GM21786 (cell line): ENCODE results near the gene PDE4D.

Experiments
- ATAC-seq: cut with Tn5 transposase; IDR thresholded peaks from one replicate; pipeline ENCODE4 v1.9.1; 2021; ENCODE audit not compliant: unreplicated experiment

PDE4D gene

DNA sequence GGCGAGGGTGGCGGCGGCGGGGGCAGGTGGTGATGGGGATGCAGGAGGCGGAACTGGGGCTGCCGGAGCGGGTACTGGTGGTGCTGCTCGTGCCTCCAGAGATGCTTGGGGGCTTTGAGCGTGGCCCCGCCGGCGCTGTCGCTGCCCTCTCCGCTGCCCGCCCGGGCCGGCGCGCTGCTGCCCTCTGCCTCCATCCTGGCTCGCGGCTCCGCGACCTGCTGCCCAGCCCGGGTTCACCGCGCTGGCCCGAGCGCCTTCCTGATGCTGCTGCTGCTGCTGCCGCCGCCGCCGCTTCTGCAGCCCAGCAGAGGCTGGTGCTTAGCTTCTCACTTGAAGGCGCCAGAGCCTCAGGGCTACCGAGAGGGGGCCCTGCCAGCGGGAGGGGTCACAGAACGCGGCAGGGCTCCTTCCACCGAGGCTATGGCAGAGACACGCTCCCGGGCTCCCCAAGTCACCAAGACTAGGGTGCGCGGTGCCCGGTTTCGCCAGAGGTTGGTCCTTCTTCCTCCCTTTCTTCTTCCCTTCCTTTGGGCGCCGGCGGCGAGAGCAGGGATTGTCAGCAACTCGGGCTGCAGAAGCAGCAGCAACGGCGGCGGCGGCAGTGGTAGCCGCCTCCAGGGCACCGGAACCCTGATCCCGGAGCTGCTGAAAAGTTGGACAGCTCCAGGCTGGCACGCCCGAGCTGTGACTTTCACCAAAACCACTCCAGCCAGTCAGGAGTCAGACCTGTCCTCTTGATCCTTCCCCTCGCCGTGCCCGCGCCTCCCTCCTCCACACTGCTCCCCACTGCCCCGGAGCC is at the start of gene PDE4D:
TSS of gene PDE4D (minus strand) at position 298 of the 799 bp plus-strand sequence.
- no peak for ATAC-seq

DNA sequence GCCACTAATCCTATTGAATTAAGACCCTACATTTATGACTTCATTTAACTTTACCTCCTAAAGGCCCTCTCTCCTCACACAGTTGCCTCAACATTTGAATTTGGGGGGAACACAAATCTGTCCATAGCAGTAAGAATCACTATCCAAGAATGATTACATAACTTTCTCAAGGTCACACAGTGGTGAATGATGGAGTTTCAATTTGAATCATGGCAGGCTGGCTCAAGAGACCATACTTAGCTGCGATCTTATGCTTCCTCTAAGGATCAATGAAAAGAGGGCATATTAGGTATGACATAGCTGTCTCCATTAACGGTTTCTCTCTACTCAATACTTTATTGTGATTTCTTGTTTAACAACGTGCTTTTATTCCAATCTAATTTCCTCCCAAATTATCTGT is 44.1 kb upstream of the PDE4D start:
- ATAC-seq = no peak

DNA sequence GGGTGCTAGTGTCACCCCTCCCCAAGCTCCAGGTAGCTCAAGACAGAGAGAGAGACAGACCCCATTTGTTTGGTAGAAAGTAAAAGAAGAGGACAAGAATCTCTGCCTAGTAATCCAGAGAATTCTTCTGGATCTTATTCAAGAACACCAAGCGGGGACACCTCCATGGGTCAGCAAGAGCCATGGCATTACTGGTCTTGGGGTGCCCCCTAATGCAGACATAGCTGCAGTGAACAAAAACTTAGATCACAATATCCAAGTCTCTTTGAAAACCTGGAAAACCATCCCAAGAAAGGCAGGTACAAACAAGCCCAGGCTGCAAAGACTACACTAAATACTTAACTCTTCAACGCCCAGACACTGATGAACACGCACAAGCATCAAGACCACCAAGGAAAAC is 29.9 kb upstream of the PDE4D start:
- ATAC-seq = no peak

GRCh38 chr5:59922220-59922619 is 28.7 kb upstream of the PDE4D start:
- no peak for ATAC-seq

- no peak for ATAC-seq
Observed at GRCh38 chr5:59921816-59922215, 28.3 kb upstream of the PDE4D start.

DNA sequence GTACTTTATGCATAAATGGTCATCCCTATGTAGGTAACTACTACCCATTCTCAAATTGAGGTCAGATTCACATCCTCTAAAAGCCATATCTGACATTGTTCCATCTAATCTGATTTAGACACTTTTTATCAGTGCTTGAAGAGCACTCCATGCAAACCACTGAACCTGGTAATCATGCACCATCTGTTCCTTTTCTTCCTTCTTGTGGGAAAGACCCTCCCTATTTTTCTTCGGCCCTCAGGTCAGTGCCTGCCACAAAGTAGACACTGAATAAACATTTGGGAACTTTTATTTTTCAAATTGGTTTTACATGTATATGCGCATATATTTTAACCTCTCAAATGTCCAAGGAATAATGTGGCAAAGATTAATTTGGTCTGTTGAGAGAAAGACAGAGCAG is 26.0 kb upstream of the PDE4D start:
- ATAC-seq = no peak

- ATAC-seq = no peak
Observed at GRCh38 chr5:59917121-59917520, 23.6 kb upstream of the PDE4D start.

- ATAC-seq = no peak
Observed at GRCh38 chr5:59905188-59905587, 11.7 kb upstream of the PDE4D start.

- no peak for ATAC-seq
Observed at GRCh38 chr5:59897075-59897474, 3.5 kb upstream of the PDE4D start.

DNA sequence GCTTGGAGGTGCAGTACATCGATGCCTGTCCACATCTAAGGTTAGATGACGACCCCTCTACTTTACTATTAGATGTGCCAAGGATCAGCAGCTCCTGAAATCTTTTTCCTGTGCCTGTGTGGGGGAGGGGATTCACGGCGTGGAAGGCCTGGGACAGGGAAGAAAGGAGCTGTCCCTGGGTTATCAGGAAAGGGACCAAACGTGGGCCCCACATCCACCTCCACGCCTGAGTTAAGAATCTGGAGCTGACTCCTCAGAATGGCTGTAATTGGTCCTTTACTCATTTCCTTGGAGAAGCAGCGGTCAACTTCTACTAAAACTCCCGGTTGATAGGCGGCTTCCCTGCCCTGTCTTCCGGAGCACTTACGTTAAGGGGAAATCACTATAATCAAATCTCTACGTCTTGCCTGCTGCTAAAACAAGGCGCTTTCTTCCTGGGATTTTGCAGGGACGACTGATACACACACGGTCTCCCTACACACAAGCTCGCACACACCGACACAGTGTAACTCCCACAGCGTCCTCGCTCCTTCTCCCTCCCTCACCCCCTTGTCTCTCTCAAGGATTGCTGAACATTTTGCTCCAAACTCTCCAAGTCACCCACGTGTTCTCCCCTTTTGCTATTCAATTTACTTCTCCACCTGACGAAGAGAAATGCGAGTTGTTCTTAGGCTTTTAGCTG is 1.4 kb downstream of the PDE4D start:
- no peak for ATAC-seq

DNA sequence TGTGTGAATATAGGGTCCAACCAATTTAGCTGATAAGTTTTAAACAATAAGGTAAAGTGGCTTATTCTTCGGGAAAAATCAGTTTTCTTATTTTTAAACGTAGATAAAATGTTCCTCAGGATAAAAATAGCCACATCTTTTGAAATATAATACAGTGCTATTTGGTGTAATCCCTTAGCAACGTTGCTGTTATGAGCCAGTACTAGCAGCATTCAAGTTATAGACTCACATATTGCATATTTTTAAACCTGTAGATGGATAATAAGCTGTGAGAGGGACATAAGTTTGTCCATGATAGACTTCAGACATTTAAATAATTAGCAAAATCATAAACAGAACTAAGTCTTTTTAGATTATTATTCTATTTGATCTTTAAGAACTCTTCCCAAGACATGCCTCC is 6.3 kb downstream of the PDE4D start:
- ATAC-seq = no peak

- no peak for ATAC-seq
Observed at GRCh38 chr5:59874675-59875074, 18.9 kb downstream of the PDE4D start.

GRCh38 chr5:59873113-59873512 is 20.4 kb downstream of the PDE4D start:
- ATAC-seq = no peak

DNA sequence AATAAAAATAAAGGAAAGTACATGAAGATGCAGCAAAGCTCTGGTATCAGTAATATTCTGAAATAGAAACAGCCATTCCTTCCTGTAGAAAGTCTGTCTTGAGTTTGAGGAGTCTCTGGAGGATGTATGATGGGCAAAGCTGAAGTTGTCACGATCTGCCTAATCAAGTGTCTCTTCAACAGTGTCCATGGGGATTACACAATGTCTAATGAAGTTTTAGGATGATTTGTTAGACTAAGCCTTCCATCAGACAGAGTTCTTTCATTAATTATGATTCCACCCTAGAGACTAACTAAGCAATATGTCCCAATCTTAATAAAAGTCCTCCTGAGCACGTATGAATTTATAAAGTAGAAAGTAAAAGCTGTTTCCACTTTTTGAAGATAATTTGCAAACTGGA is 26.9 kb downstream of the PDE4D start:
- ATAC-seq = no peak

DNA sequence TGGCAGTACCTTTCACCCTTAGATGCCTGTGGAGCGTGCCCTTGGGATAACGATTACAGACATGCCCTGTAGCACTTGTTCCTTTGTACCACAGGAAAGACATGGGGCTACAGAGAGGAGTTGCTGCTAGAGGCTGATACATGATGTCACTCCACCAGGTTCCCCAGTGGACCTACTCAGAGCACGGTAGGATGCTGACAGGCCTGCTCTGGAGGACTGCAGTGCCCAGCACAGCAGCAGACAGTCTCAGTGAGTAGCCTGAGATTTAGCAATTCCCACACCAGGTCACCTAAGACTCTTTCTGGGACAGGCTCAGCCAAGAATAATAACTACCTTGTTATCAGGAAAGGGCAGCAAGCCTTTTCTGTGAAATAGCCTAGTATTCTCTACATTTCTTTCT is 28.8 kb downstream of the PDE4D start:
- ATAC-seq = no peak

DNA sequence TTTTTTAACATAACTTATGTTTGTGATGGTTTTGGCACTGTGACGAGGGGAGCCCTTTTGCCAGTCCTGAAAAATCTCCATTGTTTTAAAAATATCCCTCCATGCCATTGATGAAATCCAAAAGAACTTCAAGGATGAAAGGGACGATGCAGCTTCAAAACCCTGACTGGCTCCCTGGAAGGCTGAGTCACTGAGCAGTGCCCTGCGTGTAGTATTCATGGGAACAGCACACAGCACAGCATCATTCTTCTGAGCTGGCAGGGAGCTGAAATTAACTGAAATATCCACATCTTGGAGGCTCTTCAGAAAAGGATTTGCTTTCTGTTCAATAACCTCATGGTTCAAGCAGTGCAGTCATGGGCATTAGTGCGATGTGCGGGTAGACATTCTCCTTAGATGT is 29.7 kb downstream of the PDE4D start:
- ATAC-seq = no peak

- ATAC-seq = no peak
Observed at GRCh38 chr5:59856358-59856757, 37.2 kb downstream of the PDE4D start.

DNA sequence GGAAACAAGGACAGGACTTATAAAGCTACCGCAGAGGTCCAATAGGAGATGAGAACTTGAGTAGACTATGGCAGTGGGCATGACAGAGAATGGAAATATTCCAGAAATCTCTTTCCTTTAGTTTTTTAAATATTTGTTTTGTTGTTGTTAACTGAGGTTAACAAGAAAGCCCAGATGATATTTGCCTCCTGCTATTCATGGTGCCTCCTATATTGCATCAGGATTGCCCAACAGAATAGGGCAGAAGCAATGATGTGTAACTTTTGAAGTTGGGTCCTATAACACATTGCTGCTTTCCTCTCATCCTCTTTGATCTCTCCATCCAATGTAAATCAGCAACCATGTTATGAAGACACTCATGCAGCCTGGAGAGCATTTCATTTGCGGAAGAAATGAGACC is 42.8 kb downstream of the PDE4D start:
- ATAC-seq = no peak

- no peak for ATAC-seq
Observed at GRCh38 chr5:59847586-59847985, 45.9 kb downstream of the PDE4D start.

GRCh38 chr5:59845730-59846129 is 47.8 kb downstream of the PDE4D start:
- no peak for ATAC-seq

GRCh38 chr5:59843511-59844213 is 49.9 kb downstream of the PDE4D start:
- ATAC-seq = no peak

DNA sequence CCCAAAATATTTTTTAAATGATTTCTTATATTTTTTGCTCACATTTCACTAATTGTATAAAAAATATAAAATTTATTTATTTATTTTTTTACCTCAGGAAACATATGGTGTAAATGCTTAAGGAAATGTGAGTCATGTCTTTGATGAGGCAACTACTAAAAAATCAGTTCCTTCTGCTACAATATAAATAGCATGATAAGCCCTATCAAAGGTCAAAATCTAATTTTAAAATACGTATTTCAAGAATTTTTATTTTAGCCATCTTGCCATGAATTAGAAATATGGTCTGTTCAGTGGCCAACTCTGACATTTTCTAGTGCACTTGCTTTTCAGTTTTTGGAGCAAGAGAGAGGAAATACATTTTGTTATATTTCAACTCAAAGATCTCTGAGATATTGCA is 50.5 kb downstream of the PDE4D start:
- ATAC-seq = no peak
